Measurements from ENCODE around the gene CD248. TPM values are rescaled to one million over a fixed set of nuclear protein-coding genes. Genes with fewer than 3 reads are reported as not detected.
A peak's percentile ranks its signal among the peaks of the same experiment; 100 is the strongest.

Gene CD248
- total and polyA plus RNA-seq, 3 donors from 2014 or later = 3.9 to 35.5 (median 6.4) TPM

DNA sequence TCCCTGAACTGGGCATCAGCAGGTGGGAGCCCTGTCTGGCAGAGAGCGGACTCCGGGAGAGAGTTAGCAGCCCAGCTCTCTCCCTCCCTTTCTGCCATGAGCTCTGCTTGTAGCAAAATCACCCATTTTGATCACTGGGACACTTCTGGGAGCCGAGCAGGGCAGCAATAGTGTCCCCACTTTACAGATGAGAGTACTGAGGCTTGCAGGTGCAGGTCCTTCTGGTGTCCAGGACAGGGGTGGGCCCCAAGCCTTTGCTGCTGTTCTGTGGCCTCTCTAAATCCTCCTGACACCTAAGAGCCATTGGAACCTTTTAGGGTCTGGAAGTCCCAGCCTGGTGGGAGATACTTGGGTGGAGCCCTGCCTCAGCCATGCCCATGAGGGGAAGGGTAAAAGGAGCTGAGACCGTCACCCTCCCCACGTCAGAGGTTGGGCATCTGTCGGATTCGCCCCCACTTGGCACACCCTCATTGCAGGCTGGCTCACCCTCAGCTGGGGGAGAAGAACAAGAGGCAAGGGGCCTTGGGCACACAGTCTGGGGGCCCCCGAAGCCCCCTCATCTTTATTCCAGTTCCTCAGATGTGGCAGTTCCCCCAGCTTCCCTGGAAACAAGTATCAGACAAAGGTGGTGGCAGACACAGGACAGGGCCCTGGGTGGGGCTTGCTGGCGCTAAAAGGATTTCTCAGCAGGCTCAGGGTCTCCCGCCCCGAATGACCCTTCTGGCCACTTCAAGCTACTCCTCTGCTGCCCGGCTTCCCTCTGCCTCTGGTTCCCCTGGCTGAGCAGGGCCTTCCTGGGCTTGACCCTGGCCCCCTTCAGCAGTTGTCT lies 14.9 kb upstream of the CD248 start:
- Histone ChIP-seq H3K27me3 (no peaks in the 10 kb centered on the region), H3K27ac (no peak overlapping the region), H3K4me3 (no peak overlapping the region), H3K36me3 (ENCODE audit: low read depth, missing control alignments) (no peaks in the 10 kb centered on the region), H3K9me3 (no peaks in the 10 kb centered on the region), H3K4me1 (peaks cover 28% of the 10 kb centered on the region)
- TF ChIP-seq, protein P1, sequence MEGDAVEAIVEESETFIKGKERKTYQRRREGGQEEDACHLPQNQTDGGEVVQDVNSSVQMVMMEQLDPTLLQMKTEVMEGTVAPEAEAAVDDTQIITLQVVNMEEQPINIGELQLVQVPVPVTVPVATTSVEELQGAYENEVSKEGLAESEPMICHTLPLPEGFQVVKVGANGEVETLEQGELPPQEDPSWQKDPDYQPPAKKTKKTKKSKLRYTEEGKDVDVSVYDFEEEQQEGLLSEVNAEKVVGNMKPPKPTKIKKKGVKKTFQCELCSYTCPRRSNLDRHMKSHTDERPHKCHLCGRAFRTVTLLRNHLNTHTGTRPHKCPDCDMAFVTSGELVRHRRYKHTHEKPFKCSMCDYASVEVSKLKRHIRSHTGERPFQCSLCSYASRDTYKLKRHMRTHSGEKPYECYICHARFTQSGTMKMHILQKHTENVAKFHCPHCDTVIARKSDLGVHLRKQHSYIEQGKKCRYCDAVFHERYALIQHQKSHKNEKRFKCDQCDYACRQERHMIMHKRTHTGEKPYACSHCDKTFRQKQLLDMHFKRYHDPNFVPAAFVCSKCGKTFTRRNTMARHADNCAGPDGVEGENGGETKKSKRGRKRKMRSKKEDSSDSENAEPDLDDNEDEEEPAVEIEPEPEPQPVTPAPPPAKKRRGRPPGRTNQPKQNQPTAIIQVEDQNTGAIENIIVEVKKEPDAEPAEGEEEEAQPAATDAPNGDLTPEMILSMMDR (IDR thresholded peaks at IDR 0.05) = no peak
- TF ChIP-seq POLR2A (IDR thresholded peaks at IDR 0.05) = no peak
- 91 to 92% methylated on average over 10 to 12 of the region's 12 CpGs for WGBS, 2 donors
- intact Hi-C loops (cut with DNase I; ENCODE audit: low total_unique reads) = no loop called here
- no peak for DNase-seq

DNA sequence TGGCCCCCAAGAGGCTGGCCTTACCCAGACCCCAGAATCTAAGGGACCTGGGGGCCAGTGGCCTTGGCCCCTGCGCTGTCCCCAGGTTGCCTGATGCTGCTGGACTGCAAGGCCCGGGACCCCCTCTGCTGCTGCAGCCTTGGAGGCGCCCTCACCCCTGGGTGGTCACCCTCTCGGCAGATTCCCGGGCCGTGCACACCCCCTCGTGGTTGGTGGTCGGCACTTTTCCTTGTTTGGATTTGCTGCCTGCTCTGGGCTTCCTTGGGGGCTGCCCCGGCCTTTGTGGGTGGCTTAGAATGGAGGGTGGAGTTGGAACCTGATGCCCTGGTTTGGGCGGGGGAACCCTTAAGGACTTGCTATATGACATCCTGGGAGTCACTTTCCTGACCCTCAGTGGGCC lies 14.1 kb upstream of the CD248 start:
- H3K27ac ChIP-seq = no peak overlapping the region
- intact Hi-C loops (cut with DNase I; ENCODE audit: low total_unique reads) = no loop called here
- peaks cover 29% of the 10 kb centered on the region for H3K4me1 ChIP-seq
- WGBS, 2 donors = 73 to 74% methylated on average over 9 to 10 of the region's 10 CpGs
- H3K4me3 ChIP-seq = no peak overlapping the region
- DNase-seq = no peak
- H3K9me3 ChIP-seq = no peaks in the 10 kb centered on the region
- H3K27me3 ChIP-seq = no peaks in the 10 kb centered on the region
- no peak for TF ChIP-seq POLR2A (IDR thresholded peaks at IDR 0.05)
- TF ChIP-seq, protein P1 (IDR thresholded peaks at IDR 0.05) = no peak
- H3K36me3 ChIP-seq (ENCODE audit: low read depth, missing control alignments) = no peaks in the 10 kb centered on the region

DNA sequence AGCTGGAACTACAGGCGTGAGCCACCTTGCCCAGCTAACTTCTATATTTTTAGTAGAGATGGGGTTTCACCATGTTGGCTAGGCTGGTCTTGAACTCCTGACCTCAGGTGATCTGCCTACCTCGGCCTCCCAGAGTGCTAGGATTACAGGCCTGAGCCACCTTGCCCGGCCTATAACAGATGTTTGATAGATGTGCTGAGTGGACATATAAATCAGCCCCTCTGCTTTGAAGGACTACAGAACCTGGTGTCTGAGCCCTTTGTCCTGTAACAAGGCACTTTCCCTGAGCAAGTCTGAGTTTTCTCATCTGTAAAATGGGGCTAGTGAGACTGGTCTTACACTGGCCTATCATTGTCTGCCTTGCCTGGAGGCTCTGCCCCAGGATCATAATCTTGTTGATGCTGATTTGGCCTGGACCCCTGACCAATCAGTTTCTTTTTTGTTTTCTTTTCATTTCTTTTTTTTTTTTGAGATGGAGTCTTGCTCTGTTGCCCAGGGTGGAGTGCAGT lies 12.4 kb upstream of the CD248 start:
- no peak for DNase-seq
- WGBS, 2 donors = 83 to 93% methylated on average over 3 of the region's 3 CpGs
- Histone ChIP-seq H3K27ac (no peak overlapping the region), H3K36me3 (ENCODE audit: low read depth, missing control alignments) (no peaks in the 10 kb centered on the region), H3K4me3 (no peak overlapping the region), H3K4me1 (peaks cover 22% of the 10 kb centered on the region), H3K27me3 (no peaks in the 10 kb centered on the region), H3K9me3 (no peaks in the 10 kb centered on the region)
- TF ChIP-seq, protein P1 (IDR thresholded peaks at IDR 0.05) = no peak
- no peak for TF ChIP-seq POLR2A (IDR thresholded peaks at IDR 0.05)
- intact Hi-C loops (cut with DNase I; ENCODE audit: low total_unique reads) = no loop called here

DNA sequence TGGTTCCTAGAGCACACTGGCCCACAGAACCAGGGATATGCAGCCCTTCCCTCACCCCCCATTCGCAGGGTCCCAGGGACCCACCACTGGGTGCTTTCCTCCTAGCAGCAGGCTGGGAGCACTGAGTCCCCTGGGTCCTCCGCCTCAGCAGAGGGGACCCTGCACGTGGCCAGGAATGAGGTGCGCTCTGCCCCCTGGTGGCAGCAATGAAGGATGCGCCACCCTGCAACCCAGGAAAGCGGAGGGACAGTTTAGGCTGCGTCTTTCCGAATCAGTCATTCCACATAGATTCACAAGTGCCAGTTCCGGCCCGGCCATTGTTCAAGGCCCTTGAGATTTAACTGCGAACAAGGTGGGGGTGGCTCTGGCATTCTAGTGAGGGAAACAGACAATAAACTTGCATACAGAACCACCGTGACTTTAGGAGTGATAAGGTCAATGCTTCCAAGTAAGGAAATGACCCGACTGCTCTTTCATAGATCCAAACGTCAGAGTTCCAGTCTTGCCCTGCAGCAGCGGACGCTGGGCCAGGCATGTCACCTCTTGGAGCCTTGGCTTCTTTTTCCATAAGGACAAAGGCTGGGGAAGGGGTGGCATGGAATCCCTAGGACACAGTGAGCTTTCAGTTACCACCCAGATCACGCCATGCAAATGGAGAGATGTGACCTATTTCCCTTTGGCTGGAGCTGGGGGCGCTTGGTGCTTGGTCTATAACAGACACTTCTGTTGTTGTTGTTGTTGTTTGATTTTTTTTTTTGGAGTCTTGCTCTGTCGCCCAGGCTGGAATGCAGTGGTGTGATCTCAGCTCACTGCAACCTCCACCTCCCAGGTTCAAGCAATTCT lies 11.7 kb upstream of the CD248 start:
- no peak overlapping the region for H3K4me3 ChIP-seq
- H3K27ac ChIP-seq = no peak overlapping the region
- H3K27me3 ChIP-seq = no peaks in the 10 kb centered on the region
- DNase-seq = peak; percentile 78
- peaks cover 22% of the 10 kb centered on the region for H3K4me1 ChIP-seq
- intact Hi-C loops (cut with DNase I; ENCODE audit: low total_unique reads) = no loop called here
- no peaks in the 10 kb centered on the region for H3K9me3 ChIP-seq
- TF ChIP-seq, protein P1 (IDR thresholded peaks at IDR 0.05) = peak; percentile 95 to 97 (median 96)
- no peak for TF ChIP-seq POLR2A (IDR thresholded peaks at IDR 0.05)
- 23 to 44% methylated on average over 15 to 19 of the region's 19 CpGs for WGBS, 2 donors
- no peaks in the 10 kb centered on the region for H3K36me3 ChIP-seq (ENCODE audit: low read depth, missing control alignments)

All from testis (tissue), 3 donors.